GM12878 (cell line): ENCODE data around the gene GCH1. TPM values are rescaled to one million over a fixed set of nuclear protein-coding genes. Genes with fewer than 3 reads are reported as not detected.

ENCODE experiments used
- ATAC-seq: fragments of 200-7000 bp; cut with Tn5 transposase; 3 replicates; pipeline ENCODE4 v1.9.1; 2020; ENCODE audit warnings: mild to moderate bottlenecking, moderate library complexity
- BruUV-seq: library from RNA; stranded (reverse); fragments of 400-500 nt; replicated peaks from 2 replicates; lab custom pipeline; 2021; lab: Mats Ljungman, UMichigan
- CTCF ChIA-PET: fragments of 300-600 bp; sonication (Branson Sonifier 250); formaldehyde crosslinking; extraction: SDS; loops from one replicate; lab custom pipeline; 2021; ENCODE audit warnings: inconsistent platforms; lab: Yijun Ruan, JAX
- POLR2A ChIA-PET: fragments of 350-600 bp; formaldehyde crosslinking; extraction: SDS; loops from one replicate; lab custom pipeline; 2021; ENCODE audit warnings: inconsistent platforms; lab: Charles Lee
- RAD21 ChIA-PET: fragments of 300-600 bp; sonication (Branson Sonifier 250); formaldehyde crosslinking; loops from one replicate; lab custom pipeline; 2023; ENCODE audit warnings: antibody characterized with exemption; ENCODE audit not compliant: unreplicated experiment; lab: Charles Lee
- SMC1A ChIA-PET: fragments of 300-600 bp; sonication (Branson Sonifier 250); formaldehyde crosslinking; loops from one replicate; lab custom pipeline; 2023; ENCODE audit not compliant: unreplicated experiment, uncharacterized antibody; lab: Charles Lee
- DNase-seq: peaks from one replicate; pipeline ENCODE4 v3.0.0-alpha.2; 2011; ENCODE audit warnings: low read depth, low spot score
- FAIRE-seq: peaks from 3 replicates; lab custom pipeline; 2011; peaks lifted over from hg19 to GRCh38; lab: Jason Lieb, UNC
- H2AFZ ChIP-seq: 2 replicates; pipeline ENCODE4 v1.6.0; 2011; ENCODE audit warnings: low read depth, low read length, control low read depth; ENCODE audit not compliant: control insufficient read depth
- H3K27ac ChIP-seq: 2 replicates; pipeline ENCODE4 v1.5.1; 2011; ENCODE audit warnings: control low read depth; ENCODE audit not compliant: control insufficient read depth, insufficient read depth
- H3K27me3 ChIP-seq, 2 experiments: replicated peaks in 1 of 2; 2 replicates each; pipeline versions ENCODE4 v1.6.0 to v1.6.1; 2011; ENCODE audit warnings: low read length in 1 of 2; ENCODE audit not compliant: control insufficient read depth in 2 of 2, insufficient read depth in 2 of 2
- H3K36me3 ChIP-seq, 2 experiments: 2 replicates each; pipeline ENCODE4 v1.5.1; 2011; ENCODE audit warnings: low read length in 1 of 2; ENCODE audit not compliant: control insufficient read depth in 2 of 2, insufficient read depth in 2 of 2
- H3K4me1 ChIP-seq: 2 replicates; pipeline ENCODE4 v1.6.1; 2011; ENCODE audit warnings: mild to moderate bottlenecking, low read length, moderate library complexity, mixed read lengths; ENCODE audit not compliant: control insufficient read depth, insufficient read depth
- H3K4me2 ChIP-seq: 2 replicates; pipeline ENCODE4 v1.6.0; 2011; ENCODE audit warnings: control low read depth; ENCODE audit not compliant: control insufficient read depth, insufficient read depth
- H3K4me3 ChIP-seq: fragments of 200-600 bp; sonication (generic); 2 replicates; pipeline ENCODE4 v1.5.1; 2016
- H3K79me2 ChIP-seq: 2 replicates; pipeline ENCODE4 v1.6.0; 2011; ENCODE audit warnings: low read length; ENCODE audit not compliant: control insufficient read depth, insufficient read depth
- H3K9ac ChIP-seq: 2 replicates; pipeline ENCODE4 v1.8.0; 2011; ENCODE audit warnings: low read length, control low read depth, mixed read lengths; ENCODE audit not compliant: control insufficient read depth, insufficient read depth
- H3K9me3 ChIP-seq: replicated peaks from 3 replicates; pipeline ENCODE4 v1.5.1; 2011; ENCODE audit warnings: mild to moderate bottlenecking, low read length; ENCODE audit not compliant: control insufficient read depth, insufficient read depth
- H4K20me1 ChIP-seq: 2 replicates; pipeline ENCODE4 v1.6.0; 2011; ENCODE audit not compliant: control insufficient read depth, insufficient read depth
- HDAC6 ChIP-seq: fragments of 200-600 bp; sonication (generic); IDR thresholded peaks from one replicate; pipeline ENCODE4 v1.8.0; 2017; ENCODE audit warnings: antibody characterized with exemption; ENCODE audit not compliant: unreplicated experiment
- POU2F2 ChIP-seq: IDR thresholded peaks from 3 replicates; pipeline ENCODE4 v1.6.1; 2011; ENCODE audit warnings: low read depth, mild to moderate bottlenecking, low read length, borderline replicate concordance
- WGBS: methylation state at CpG from one replicate; pipeline ENCODE4 v1.1.6; 2016; ENCODE audit warnings: low lambda C conversion rate; ENCODE audit not compliant: insufficient replicate concordance, insufficient coverage; ENCODE audit errors: missing lambda C conversion rate; 5-methylcytosine and 5-hydroxymethylcytosine counted together
- in situ Hi-C: fragments of 300-500 bp; cut with MboI; formaldehyde crosslinking; loops from 9 replicates; pipeline ENCODE4 v1.14.3; 2018; ENCODE audit warnings: mixed read lengths
- intact Hi-C: fragments of 100-400 bp; cut with micrococcal nuclease; formaldehyde crosslinking; loops from one replicate; pipeline ENCODE4 v1.14.2; 2022; ENCODE audit not compliant: unreplicated experiment
- polyA plus RNA-seq, 11 experiments: library from polyadenylated mRNA; depleted of rRNA in 4 of 11; unstranded in 6 of 11; stranded (reverse) in 5 of 11; fragments of >200 nt; fragmentation: Nextera tagmentation in 4 of 11; fragmentation: Illumina TruSeq in 1 of 11; extraction: Ambion mirVana in 4 of 11; extraction: Trizol in 1 of 11; gene quantifications; 1 replicate in 1 of 11; 2 replicates in 10 of 11; pipeline versions ENCODE4 v1.2.1 to v1.2.3, GENCODE V29; 2011 to 2016; ENCODE audit warnings: inconsistent platforms in 2 of 11, missing spikeins in 2 of 11, low read depth in 1 of 11
- total RNA-seq, 4 experiments: library from RNA; depleted of rRNA in 3 of 4; stranded (reverse); fragments of >200 nt in 3 of 4; fragmentation: Illumina TruSeq in 1 of 4; extraction: Trizol in 1 of 4; gene quantifications; 2 replicates each; pipeline versions ENCODE4 v1.2.1 to v1.2.3, GENCODE V29; 2013 to 2021
- TF ChIP-seq, protein P1 (sequence below): fragments of 150-350 bp; IDR thresholded peaks from 2 replicates; pipeline ENCODE4 v1.6.1; 2016; ENCODE audit warnings: low read depth, low read length

GCH1 gene
- total and polyA plus RNA-seq, 10 of the 15 experiments (the other 5 are each of a cell fraction or from before 2014, with no cell fraction given): 25.1 to 37.0 (median 33.8) TPM

DNA sequence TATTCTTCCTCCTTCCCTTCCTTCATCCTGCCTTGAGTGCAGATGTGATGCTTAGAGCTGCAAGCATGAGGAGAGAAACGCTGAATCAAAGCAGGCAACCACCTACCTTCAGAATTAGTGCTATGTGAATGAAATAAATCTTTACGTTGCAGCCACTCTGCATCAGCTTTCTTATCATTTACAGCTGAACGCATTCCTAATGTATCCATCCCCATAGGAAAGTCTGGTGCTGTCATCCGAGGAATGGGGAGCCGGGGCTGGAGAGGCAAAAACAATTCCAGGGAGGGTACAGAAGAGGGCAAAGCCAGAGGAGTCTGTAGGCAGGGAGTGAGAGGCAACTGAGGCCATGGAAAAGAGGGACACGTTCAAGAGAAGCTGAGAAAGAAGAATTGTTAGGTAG lies 90.0 kb downstream of the GCH1 start:
- no peak overlapping the region for H3K9ac ChIP-seq
- no peaks in the 10 kb centered on the region for H3K79me2 ChIP-seq
- TF ChIP-seq, protein P1, sequence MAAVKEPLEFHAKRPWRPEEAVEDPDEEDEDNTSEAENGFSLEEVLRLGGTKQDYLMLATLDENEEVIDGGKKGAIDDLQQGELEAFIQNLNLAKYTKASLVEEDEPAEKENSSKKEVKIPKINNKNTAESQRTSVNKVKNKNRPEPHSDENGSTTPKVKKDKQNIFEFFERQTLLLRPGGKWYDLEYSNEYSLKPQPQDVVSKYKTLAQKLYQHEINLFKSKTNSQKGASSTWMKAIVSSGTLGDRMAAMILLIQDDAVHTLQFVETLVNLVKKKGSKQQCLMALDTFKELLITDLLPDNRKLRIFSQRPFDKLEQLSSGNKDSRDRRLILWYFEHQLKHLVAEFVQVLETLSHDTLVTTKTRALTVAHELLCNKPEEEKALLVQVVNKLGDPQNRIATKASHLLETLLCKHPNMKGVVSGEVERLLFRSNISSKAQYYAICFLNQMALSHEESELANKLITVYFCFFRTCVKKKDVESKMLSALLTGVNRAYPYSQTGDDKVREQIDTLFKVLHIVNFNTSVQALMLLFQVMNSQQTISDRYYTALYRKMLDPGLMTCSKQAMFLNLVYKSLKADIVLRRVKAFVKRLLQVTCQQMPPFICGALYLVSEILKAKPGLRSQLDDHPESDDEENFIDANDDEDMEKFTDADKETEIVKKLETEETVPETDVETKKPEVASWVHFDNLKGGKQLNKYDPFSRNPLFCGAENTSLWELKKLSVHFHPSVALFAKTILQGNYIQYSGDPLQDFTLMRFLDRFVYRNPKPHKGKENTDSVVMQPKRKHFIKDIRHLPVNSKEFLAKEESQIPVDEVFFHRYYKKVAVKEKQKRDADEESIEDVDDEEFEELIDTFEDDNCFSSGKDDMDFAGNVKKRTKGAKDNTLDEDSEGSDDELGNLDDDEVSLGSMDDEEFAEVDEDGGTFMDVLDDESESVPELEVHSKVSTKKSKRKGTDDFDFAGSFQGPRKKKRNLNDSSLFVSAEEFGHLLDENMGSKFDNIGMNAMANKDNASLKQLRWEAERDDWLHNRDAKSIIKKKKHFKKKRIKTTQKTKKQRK: no peak
- no peak for TF ChIP-seq HDAC6
- TF ChIP-seq POU2F2: no peak
- H3K27me3 ChIP-seq: no peaks in the 10 kb centered on the region
- ChIA-PET SMC1A (interaction anchor here (0.7 to 1.1 kb wide), 3 partner anchors 8 to 67 kb away, joined by 3 to 4 read pairs (median 3); no protein-coding TSS in a partner anchor), RAD21 (interaction anchor here (1.0 kb wide), 1 partner anchor 69 kb away, joined by 4 read pairs; no protein-coding TSS in a partner anchor), CTCF (interaction anchor here (1.7 kb wide), 1 partner anchor 90 kb away, joined by 6 read pairs; the partner anchor contains the start of gene GCH1), POLR2A (no interaction called here)
- DNase-seq (no peak), ATAC-seq (no peak), FAIRE-seq (no peak)
- WGBS: 74% methylated on average over 6 of the region's 6 CpGs
- H3K4me2 ChIP-seq: no peak overlapping the region
- no peak overlapping the region for H2AFZ ChIP-seq
- intact Hi-C loops: no loop called here
- H3K36me3 ChIP-seq: no peaks in the 10 kb centered on the region
- H3K4me1 ChIP-seq: no peaks in the 10 kb centered on the region
- H3K4me3 ChIP-seq: no peak overlapping the region
- no peaks in the 10 kb centered on the region for H3K9me3 ChIP-seq
- no TSS peak for BruUV-seq
- no peaks in the 10 kb centered on the region for H4K20me1 ChIP-seq
- in situ Hi-C loops: no loop called here
- H3K27ac ChIP-seq: no peak overlapping the region
